HG03066 (cell line): ENCODE data around the gene RPS19BP1.
"Not testable (repeated sequence)": the region's sequence is repeated elsewhere in the genome, so short reads cannot be mapped to it uniquely, and the experiment has no call there.

ENCODE experiments used
- ATAC-seq: cut with Tn5 transposase; IDR thresholded peaks from one replicate; pipeline ENCODE4 v1.9.1; 2021; ENCODE audit warnings: low read depth; ENCODE audit not compliant: unreplicated experiment

Gene RPS19BP1

GRCh38 chr22:39515266-39516050, 17.1 kb downstream of the RPS19BP1 start:
- no peak for ATAC-seq

DNA sequence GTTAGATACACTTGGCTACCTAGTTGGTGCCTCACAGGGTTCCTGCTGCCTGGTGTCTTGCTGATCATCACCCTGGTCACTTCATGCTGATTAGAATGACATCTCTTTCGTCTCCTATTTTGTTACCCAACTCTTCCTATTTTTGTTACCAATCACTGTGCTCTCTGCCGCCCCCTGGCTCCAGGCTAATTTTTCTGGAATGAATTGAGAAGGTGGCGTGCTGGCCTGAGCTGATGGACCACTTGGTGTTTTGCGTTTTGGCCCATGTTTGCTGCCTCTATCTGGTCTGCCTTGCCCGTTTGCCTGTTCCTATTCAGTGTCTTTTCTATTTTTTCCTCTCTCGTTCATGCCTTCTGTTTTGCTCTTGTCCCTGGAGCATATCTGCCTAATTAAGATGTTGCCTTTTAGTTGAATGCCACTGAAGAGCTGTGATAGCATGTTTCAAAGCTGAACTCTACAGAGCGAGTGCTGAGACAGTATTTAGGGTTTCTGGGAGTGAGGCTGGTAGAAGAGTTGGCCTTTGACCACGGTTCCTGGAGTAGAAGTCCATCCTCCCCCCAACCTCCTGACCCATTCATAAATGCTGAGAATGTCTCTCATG, 18.1 kb downstream of the RPS19BP1 start:
- ATAC-seq = no peak

GRCh38 chr22:39513791-39514190, 18.8 kb downstream of the RPS19BP1 start:
- ATAC-seq = no peak

DNA sequence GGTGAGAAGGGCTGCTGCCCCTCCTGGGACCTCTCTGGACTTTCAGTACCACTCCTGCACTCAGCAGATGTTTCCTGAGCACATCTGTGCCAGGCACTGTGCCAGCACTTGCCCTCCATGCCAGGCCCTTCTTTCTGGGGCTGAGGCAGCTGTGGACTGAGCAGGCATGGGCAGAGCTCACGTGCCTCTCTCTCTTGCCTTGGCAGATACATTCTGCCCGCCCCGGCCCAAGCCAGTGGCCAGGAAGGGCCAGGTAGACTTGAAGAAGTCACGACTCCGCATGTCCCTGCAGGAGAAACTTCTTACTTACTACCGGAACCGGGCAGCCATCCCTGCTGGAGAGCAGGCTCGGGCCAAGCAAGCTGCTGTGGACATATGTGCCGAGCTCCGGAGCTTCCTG, 20.5 kb downstream of the RPS19BP1 start:
- no peak for ATAC-seq

DNA sequence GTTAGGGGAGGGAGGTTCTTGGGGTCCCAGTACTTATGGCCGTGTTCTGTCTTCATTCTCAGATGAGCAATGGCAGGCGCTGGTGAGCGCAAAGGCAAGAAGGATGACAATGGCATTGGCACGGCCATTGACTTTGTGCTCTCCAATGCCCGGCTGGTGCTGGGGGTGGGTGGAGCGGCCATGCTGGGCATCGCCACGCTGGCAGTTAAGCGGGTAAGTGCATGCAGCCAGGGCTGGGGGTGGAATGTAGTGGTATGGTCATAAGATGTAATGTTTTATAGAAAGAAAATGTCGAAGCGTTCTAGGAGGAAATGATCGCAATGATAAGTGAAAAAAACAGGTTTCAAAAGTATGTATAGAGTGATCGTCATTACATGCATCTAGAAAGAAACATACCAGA, 21.3 kb downstream of the RPS19BP1 start:
- ATAC-seq = no peak

GRCh38 chr22:39510529-39511149, 21.9 kb downstream of the RPS19BP1 start:
- no peak for ATAC-seq

DNA sequence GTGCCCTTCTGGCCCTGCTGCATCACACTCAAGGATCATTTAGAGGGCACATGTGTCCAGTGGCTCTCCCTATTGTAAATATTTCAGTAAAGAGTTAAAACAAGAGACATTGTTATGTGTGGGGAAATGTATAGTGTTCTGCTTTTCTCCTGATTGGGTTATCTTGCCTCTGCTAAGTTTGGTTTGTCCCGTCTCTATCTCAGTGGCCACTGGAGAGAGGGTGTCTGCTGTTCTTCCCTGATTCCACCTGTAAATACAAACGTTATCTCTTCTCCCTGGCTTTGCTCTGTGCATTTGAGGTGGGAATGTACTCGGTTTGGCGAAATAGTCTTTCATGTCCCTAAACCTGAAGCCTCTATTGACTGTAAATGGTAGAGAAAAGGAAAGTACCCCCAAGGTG, 24.2 kb downstream of the RPS19BP1 start:
- ATAC-seq = no peak

DNA sequence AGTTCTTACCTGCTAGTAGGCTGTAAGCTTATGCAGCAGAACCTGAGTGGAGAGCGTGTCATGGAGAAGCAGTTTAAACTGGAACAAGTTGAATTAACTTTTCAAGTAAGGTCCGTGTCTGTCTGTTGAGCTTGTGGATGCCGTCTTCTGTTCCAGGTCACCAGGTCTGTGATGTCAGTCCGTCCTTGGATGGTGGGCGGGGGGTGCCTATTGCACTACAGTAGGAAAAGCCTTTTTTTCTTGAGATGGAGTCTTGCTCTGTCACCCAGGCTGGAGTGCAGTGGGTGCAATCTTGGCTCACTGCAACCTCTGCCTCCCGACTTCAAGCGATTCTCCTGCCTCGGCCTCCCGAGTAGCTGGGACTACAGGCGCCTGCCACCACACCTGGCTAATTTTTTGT, 25.5 kb downstream of the RPS19BP1 start:
- ATAC-seq = not testable (repeated sequence)

DNA sequence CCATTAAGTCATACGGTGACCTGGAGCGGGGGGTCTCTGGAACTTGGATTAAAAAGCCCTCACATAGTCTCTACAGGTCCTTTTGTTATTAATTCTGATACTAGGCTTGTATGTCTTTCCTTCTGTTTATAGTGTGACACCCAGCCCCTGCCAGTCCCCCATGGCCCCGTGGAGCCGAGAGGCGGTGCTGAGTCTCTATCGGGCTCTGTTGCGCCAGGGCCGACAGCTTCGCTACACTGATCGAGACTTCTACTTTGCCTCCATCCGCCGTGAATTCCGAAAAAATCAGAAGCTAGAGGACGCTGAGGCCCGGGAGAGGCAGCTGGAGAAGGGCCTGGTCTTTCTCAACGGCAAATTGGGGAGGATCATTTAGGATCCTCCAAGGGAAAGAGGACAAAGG, 28.5 kb downstream of the RPS19BP1 start:
- ATAC-seq = no peak

- ATAC-seq = no peak
Measured at GRCh38 chr22:39503630-39504029, 28.9 kb downstream of the RPS19BP1 start.

DNA sequence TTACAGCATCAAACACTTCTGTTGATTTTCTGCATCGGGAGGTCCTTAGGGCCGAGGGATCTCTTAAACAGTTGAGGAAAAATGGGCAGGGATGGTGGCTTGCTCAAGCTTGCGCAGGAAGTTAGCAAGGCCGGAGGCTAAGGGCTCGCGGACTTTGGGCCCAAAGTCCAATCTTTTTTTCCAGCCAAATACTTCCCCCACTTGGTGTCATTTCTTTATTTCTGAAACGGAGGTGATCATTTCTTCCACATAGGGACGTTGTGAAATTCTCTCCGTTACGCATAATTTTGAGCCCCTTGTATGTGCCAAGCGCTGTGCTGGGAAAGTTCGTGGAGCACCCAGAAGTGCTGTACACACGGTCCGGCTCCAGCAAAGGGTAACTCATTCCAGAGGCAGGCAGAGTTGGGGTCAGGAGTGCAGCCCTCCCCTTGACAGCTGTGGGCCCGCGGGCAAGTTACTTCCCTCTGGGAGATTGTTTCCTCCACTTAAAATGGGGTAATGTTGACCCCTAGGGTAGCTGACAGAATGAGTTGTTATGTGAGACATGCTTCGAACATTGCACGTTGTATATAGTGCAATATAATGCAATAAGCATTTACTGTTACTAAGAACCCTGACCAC, 29.6 kb downstream of the RPS19BP1 start:
- ATAC-seq = no peak

- ATAC-seq = peak; percentile 87
Measured at GRCh38 chr22:39502109-39502788, 30.3 kb downstream of the RPS19BP1 start, which contains the start of gene MIEF1. MIEF1 (plus strand) TSS chr22:39502290; CDS start chr22:39511295, 9,005 bp downstream.

- ATAC-seq = no peak
Measured at GRCh38 chr22:39501644-39502108, 30.9 kb downstream of the RPS19BP1 start.

GRCh38 chr22:39500101-39500500, 32.4 kb downstream of the RPS19BP1 start:
- ATAC-seq = no peak

- ATAC-seq = no peak
Measured at GRCh38 chr22:39498802-39499201, 33.7 kb downstream of the RPS19BP1 start.

- ATAC-seq = no peak
Measured at GRCh38 chr22:39498368-39498767, 34.2 kb downstream of the RPS19BP1 start.

GRCh38 chr22:39497429-39497828, 35.1 kb downstream of the RPS19BP1 start:
- ATAC-seq = no peak

GRCh38 chr22:39496131-39496838, 36.3 kb downstream of the RPS19BP1 start:
- ATAC-seq = no peak

- ATAC-seq = no peak
Measured at GRCh38 chr22:39494471-39495120, 38.0 kb downstream of the RPS19BP1 start.
